Spinal cord (tissue), 10 donors: ENCODE results near the gene CD58. TPM values are rescaled to one million over a fixed set of nuclear protein-coding genes. Genes with fewer than 3 reads are reported as not detected.
"Not testable (repeated sequence)": the region's sequence is repeated elsewhere in the genome, so short reads cannot be mapped to it uniquely, and the experiment has no call there.

Source experiments
- DNase-seq, 6 donors: peaks; one replicate each; pipeline versions ENCODE4 v3.0.0 to v3.0.0-alpha.2; 2013 to 2015; ENCODE audit warnings: low spot score in 6 of 6, low read depth in 4 of 6
- H3K27ac ChIP-seq: one replicate; pipeline ENCODE4 v1.5.1; 2013; ENCODE audit warnings: low read depth, low read length, control low read depth
- H3K27me3 ChIP-seq: one replicate; pipeline ENCODE4 v1.6.1; 2013; ENCODE audit warnings: low read length; ENCODE audit not compliant: control insufficient read depth, insufficient read depth
- H3K36me3 ChIP-seq: one replicate; pipeline ENCODE4 v1.6.1; 2013; ENCODE audit warnings: low read length; ENCODE audit not compliant: control insufficient read depth, insufficient read depth
- H3K4me1 ChIP-seq: one replicate; pipeline ENCODE4 v1.6.1; 2013; ENCODE audit warnings: low read length; ENCODE audit not compliant: control insufficient read depth, insufficient read depth
- H3K4me3 ChIP-seq: one replicate; pipeline ENCODE4 v1.5.1; 2013; ENCODE audit warnings: low read depth, low read length, control low read depth
- H3K9me3 ChIP-seq: one replicate; pipeline ENCODE4 v1.6.1; 2013; ENCODE audit warnings: low read length; ENCODE audit not compliant: control insufficient read depth, insufficient read depth
- WGBS: methylation state at CpG from one replicate; pipeline ENCODE4 v1.1.5; 2013; ENCODE audit warnings: missing lambda C conversion rate; ENCODE audit not compliant: insufficient coverage; 5-methylcytosine and 5-hydroxymethylcytosine counted together
- long read RNA-seq, 4 donors: transcript quantifications; one replicate each; lab custom pipeline, GENCODE V29; 2026
- polyA plus RNA-seq, 2 donors: library from polyadenylated mRNA; unstranded; fragments of 120-200 nt; gene quantifications; one replicate each; pipeline ENCODE4 v1.2.1, GENCODE V29; 2013; ENCODE audit not compliant: insufficient read length in 2 of 2
- total RNA-seq, 2 donors: library from RNA; depleted of rRNA in 1 of 2; stranded (reverse); fragments of 120-200 nt in 1 of 2; fragments of >200 nt in 1 of 2; gene quantifications; one replicate each; pipeline versions ENCODE4 v1.2.3 to v1.2.4, GENCODE V29; 2013 to 2014
- donor health status: healthy.

The CD58 gene
- 10 to 100 TPM; 14.5 to 26.1 TPM for total RNA-seq
- 10 to 100 TPM; 11.2 to 13.0 TPM for polyA plus RNA-seq
- long read RNA-seq, donor 1, partial matches to known transcripts, result 0 of 8 reads
- long read RNA-seq, donor 1, other reads (novel, unspliced or antisense), result 0 of 8 reads
- long read RNA-seq, donor 2, partial matches to known transcripts, result 0 of 3 reads
- long read RNA-seq, donor 2, other reads (novel, unspliced or antisense), result 0 of 3 reads
- long read RNA-seq, donor 3, partial matches to known transcripts, result 0 of 1 reads
- long read RNA-seq, donor 3, other reads (novel, unspliced or antisense), result 0 of 1 reads
- long read RNA-seq, donor 4, transcript CD58-202 (6 exons, 1,098 nt), result major isoform, 9 of 12 reads
- long read RNA-seq, donor 4, partial matches to known transcripts, result 0 of 12 reads
- long read RNA-seq, donor 4, other reads (novel, unspliced or antisense), result 0 of 12 reads

GRCh38 chr1:116570358-116571214 is at the start of gene CD58:
CD58 (minus strand) TSS chr1:116571026; CDS start chr1:116570972, 54 bp downstream.
- WGBS, result under 1% methylated on average over 87 of the region's 90 CpGs
- no peaks in the 10 kb centered on the region for H3K9me3 ChIP-seq
- peak within 1 kb of the TSS; percentile 90 for H3K27ac ChIP-seq
- peaks cover 3% of the 10 kb centered on the region for H3K36me3 ChIP-seq
- peaks cover 10% of the 10 kb centered on the region for H3K27me3 ChIP-seq
- peak within 1 kb of the TSS; percentile 70 for H3K4me3 ChIP-seq
- DNase-seq, result peak in 5 of 6 donors; percentile 38 to 88 (median 58)
- peaks cover 14% of the 10 kb centered on the region for H3K4me1 ChIP-seq

- DNase-seq, H3K9me3 ChIP-seq, H3K27me3 ChIP-seq, H3K27ac ChIP-seq, H3K36me3 ChIP-seq, H3K4me3 ChIP-seq, H3K4me1 ChIP-seq: not testable (repeated sequence)
- WGBS, result no CpG with 5 or more reads among the region's 3 CpGs
Measured at GRCh38 chr1:116620392-116620791, 49.6 kb upstream of the CD58 start.

GRCh38 chr1:116619106-116619505 is 48.3 kb upstream of the CD58 start:
- DNase-seq, H3K27ac ChIP-seq, H3K36me3 ChIP-seq, H3K27me3 ChIP-seq, H3K9me3 ChIP-seq, H3K4me1 ChIP-seq, H3K4me3 ChIP-seq: not testable (repeated sequence)
- 20% methylated on average over 2 of the region's 4 CpGs for WGBS

- WGBS, result 72% methylated on average over 4 of the region's 5 CpGs
- not testable (repeated sequence) for H3K4me1 ChIP-seq, H3K4me3 ChIP-seq, H3K27ac ChIP-seq, H3K27me3 ChIP-seq, H3K9me3 ChIP-seq, DNase-seq, H3K36me3 ChIP-seq
Measured at GRCh38 chr1:116617808-116618207, 47.0 kb upstream of the CD58 start.

GRCh38 chr1:116613825-116614224 is 43.0 kb upstream of the CD58 start:
- not testable (repeated sequence) for H3K27ac ChIP-seq, H3K9me3 ChIP-seq, H3K4me1 ChIP-seq, H3K36me3 ChIP-seq, H3K27me3 ChIP-seq, DNase-seq, H3K4me3 ChIP-seq
- WGBS, result 90% methylated on average over 7 of the region's 13 CpGs

GRCh38 chr1:116609801-116610371 is 39.1 kb upstream of the CD58 start:
- not testable (repeated sequence) for H3K9me3 ChIP-seq, H3K36me3 ChIP-seq, H3K4me3 ChIP-seq, H3K27me3 ChIP-seq, H3K4me1 ChIP-seq, DNase-seq, H3K27ac ChIP-seq
- WGBS, result 85% methylated on average over 5 of the region's 6 CpGs

- no CpG with 5 or more reads among the region's 2 CpGs for WGBS
- not testable (repeated sequence) for H3K27me3 ChIP-seq, H3K27ac ChIP-seq, H3K36me3 ChIP-seq, H3K4me1 ChIP-seq, H3K9me3 ChIP-seq, H3K4me3 ChIP-seq, DNase-seq
Measured at GRCh38 chr1:116608841-116609240, 38.0 kb upstream of the CD58 start.

- peak in 1 of 6 donors; percentile 18 for DNase-seq
- WGBS, result 27% methylated on average over 1 of the region's 12 CpGs
- not testable (repeated sequence) for H3K4me1 ChIP-seq, H3K27ac ChIP-seq, H3K27me3 ChIP-seq, H3K4me3 ChIP-seq, H3K9me3 ChIP-seq, H3K36me3 ChIP-seq
Measured at GRCh38 chr1:116608151-116608550, 37.3 kb upstream of the CD58 start.

GRCh38 chr1:116607463-116607862 is 36.6 kb upstream of the CD58 start:
- not testable (repeated sequence) for H3K4me3 ChIP-seq, H3K27me3 ChIP-seq, DNase-seq, H3K36me3 ChIP-seq, H3K4me1 ChIP-seq, H3K9me3 ChIP-seq, H3K27ac ChIP-seq
- WGBS, result no CpG with 5 or more reads among the region's 1 CpG
